ENCODE results near the gene CST9.

The CST9 gene

GRCh38 chr20:23605867-23606651, at the start of gene CST9:
TSS of gene CST9 (minus strand) at chr20:23605917. CDS start at chr20:23605864, 53 bp downstream.
- no peak for DNase-seq

GRCh38 chr20:23654717-23655116, 49.0 kb upstream of the CST9 start:
- no peak for DNase-seq

- no peak for DNase-seq
Measured at GRCh38 chr20:23654000-23654399, 48.3 kb upstream of the CST9 start.

- DNase-seq, result no peak
Measured at GRCh38 chr20:23653400-23653938, 47.8 kb upstream of the CST9 start.

GRCh38 chr20:23652926-23653325, 47.2 kb upstream of the CST9 start:
- DNase-seq, result no peak

GRCh38 chr20:23652371-23652770, 46.7 kb upstream of the CST9 start:
- DNase-seq, result no peak

GRCh38 chr20:23651117-23651516, 45.4 kb upstream of the CST9 start:
- no peak for DNase-seq

GRCh38 chr20:23649830-23650417, 44.2 kb upstream of the CST9 start:
- DNase-seq, result no peak

- no peak for DNase-seq
Measured at GRCh38 chr20:23649242-23649641, 43.5 kb upstream of the CST9 start.

GRCh38 chr20:23647346-23647745, 41.6 kb upstream of the CST9 start:
- DNase-seq, result no peak

- DNase-seq, result no peak
Measured at GRCh38 chr20:23646106-23646873, 40.6 kb upstream of the CST9 start.

GRCh38 chr20:23645575-23645974, 39.9 kb upstream of the CST9 start:
- no peak for DNase-seq

- DNase-seq, result no peak
Measured at GRCh38 chr20:23644164-23644563, 38.4 kb upstream of the CST9 start.

- no peak for DNase-seq
Measured at GRCh38 chr20:23643659-23644058, 37.9 kb upstream of the CST9 start.

GRCh38 chr20:23641936-23642751, 36.4 kb upstream of the CST9 start:
- DNase-seq, result no peak

GRCh38 chr20:23640671-23641667, 35.3 kb upstream of the CST9 start:
- DNase-seq, result no peak

- DNase-seq, result no peak
Measured at GRCh38 chr20:23640018-23640601, 34.4 kb upstream of the CST9 start.

GRCh38 chr20:23639490-23639958, 33.8 kb upstream of the CST9 start:
- DNase-seq, result no peak

- no peak for DNase-seq
Measured at GRCh38 chr20:23638309-23638708, 32.6 kb upstream of the CST9 start.

- DNase-seq, result no peak
Measured at GRCh38 chr20:23637282-23638221, 31.8 kb upstream of the CST9 start, which contains the start of gene CST3. TSS of gene CST3 (minus strand) at chr20:23637955. CDS start at chr20:23637862, 93 bp downstream.

Measured in NK-92 treated with Interleukin-12 subunit alpha and Interleukin-12 subunit beta, amount 100 ng/mL, for 24 hours (cell line).